Thoracic aorta (tissue), 2 donors: ENCODE measurements around the gene STOX1. TPM values are rescaled to one million over a fixed set of nuclear protein-coding genes. Genes with fewer than 3 reads are reported as not detected.
"Not testable (repeated sequence)": the region's sequence is repeated elsewhere in the genome, so short reads cannot be mapped to it uniquely, and the experiment has no call there.

ENCODE experiments used
- ATAC-seq: fragments of 150-250 bp; one replicate; pipeline ENCODE4 v1.8.0; 2017; ENCODE audit warnings: low read depth; ENCODE audit not compliant: insufficient number of reproducible peaks, low FRiP score
- DNase-seq: peaks from one replicate; pipeline ENCODE4 v3.0.0-alpha.2; 2020; ENCODE audit warnings: low spot score
- H3K27ac ChIP-seq, 2 donors: fragments of 200-600 bp; sonication (generic); 1 replicate in 1 of 2; 2 replicates in 1 of 2; pipeline ENCODE4 v1.5.1; 2016; ENCODE audit warnings: mild to moderate bottlenecking in 2 of 2, moderate library complexity in 2 of 2
- H3K27me3 ChIP-seq: fragments of 200-600 bp; sonication (generic); replicated peaks from 2 replicates; pipeline ENCODE4 v1.6.0; 2016; ENCODE audit warnings: mild to moderate bottlenecking; ENCODE audit not compliant: insufficient read depth
- H3K36me3 ChIP-seq: fragments of 200-600 bp; sonication (generic); one replicate; pipeline ENCODE4 v1.5.1; 2016
- H3K4me1 ChIP-seq, 2 donors: fragments of 200-600 bp; sonication (generic); 1 replicate in 1 of 2; 2 replicates in 1 of 2; pipeline versions ENCODE4 v1.5.1 to v1.6.0; 2016; ENCODE audit warnings: low read depth in 2 of 2, mild to moderate bottlenecking in 1 of 2; ENCODE audit not compliant: control insufficient read depth in 1 of 2
- H3K4me3 ChIP-seq: fragments of 200-600 bp; sonication (generic); 2 replicates; pipeline ENCODE4 v1.5.1; 2016; ENCODE audit warnings: mild to moderate bottlenecking
- H3K9me3 ChIP-seq: fragments of 200-600 bp; sonication (generic); 2 replicates; pipeline ENCODE4 v1.5.1; 2016
- CTCF ChIP-seq: fragments of 200-600 bp; sonication (generic); IDR thresholded peaks from one replicate; pipeline ENCODE4 v1.5.1; 2019; ENCODE audit warnings: antibody characterized with exemption
- total RNA-seq, 2 donors: library from RNA; depleted of rRNA; stranded (reverse); fragments of >200 nt; gene quantifications; one replicate each; pipeline versions ENCODE4 v1.1.0 to v1.2.3, GENCODE V29; 2016

Gene STOX1
- total RNA-seq, 2 donors from 2014 or later: 0.14 TPM; not detected in 1

- H3K4me3 ChIP-seq: no peak overlapping the region
- no peak for TF ChIP-seq CTCF
- no peaks in the 10 kb centered on the region for H3K36me3 ChIP-seq
- no peaks in the 10 kb centered on the region for H3K9me3 ChIP-seq
- no peak overlapping the region for H3K27ac ChIP-seq
- H3K4me1 ChIP-seq: no peaks in the 10 kb centered on the region
- no peak for ATAC-seq
- no peaks in the 10 kb centered on the region for H3K27me3 ChIP-seq
- DNase-seq: no peak
Measured at GRCh38 chr10:68848806-68849205, 21.5 kb downstream of the STOX1 start.

- no peaks in the 10 kb centered on the region for H3K4me1 ChIP-seq
- no peak overlapping the region for H3K27ac ChIP-seq
- no peak overlapping the region for H3K4me3 ChIP-seq
- H3K36me3 ChIP-seq: no peaks in the 10 kb centered on the region
- no peak for TF ChIP-seq CTCF
- H3K9me3 ChIP-seq: peaks cover 5% of the 10 kb centered on the region
- no peak for DNase-seq
- no peak for ATAC-seq
- no peaks in the 10 kb centered on the region for H3K27me3 ChIP-seq
Measured at GRCh38 chr10:68856352-68856751, 29.0 kb downstream of the STOX1 start.

DNA sequence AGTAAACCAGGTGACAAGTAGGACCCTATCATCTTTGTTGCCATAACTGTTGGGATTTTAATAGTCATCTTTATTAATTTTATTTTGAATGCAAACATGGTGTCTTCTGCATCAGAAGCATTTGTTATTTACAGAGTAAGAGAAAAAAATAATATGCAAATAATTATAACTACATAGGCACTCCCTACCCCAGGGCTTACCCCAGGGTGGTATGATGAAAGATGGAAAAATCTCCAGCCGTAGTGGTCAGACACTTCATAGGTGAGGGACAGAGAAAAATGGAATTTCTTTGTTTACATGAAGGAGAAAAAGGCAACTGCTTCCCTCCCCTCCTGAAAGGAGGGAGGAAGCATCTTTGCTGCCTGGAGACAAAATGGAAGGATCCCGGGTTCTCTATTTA, 29.7 kb downstream of the STOX1 start:
- no peak for TF ChIP-seq CTCF
- no peaks in the 10 kb centered on the region for H3K27me3 ChIP-seq
- H3K4me1 ChIP-seq: no peaks in the 10 kb centered on the region
- no peaks in the 10 kb centered on the region for H3K36me3 ChIP-seq
- no peak overlapping the region for H3K27ac ChIP-seq
- ATAC-seq (no peak), DNase-seq (no peak)
- no peak overlapping the region for H3K4me3 ChIP-seq
- H3K9me3 ChIP-seq: peaks cover 12% of the 10 kb centered on the region

- H3K9me3 ChIP-seq: peaks cover 13% of the 10 kb centered on the region
- no peak overlapping the region for H3K27ac ChIP-seq
- no peaks in the 10 kb centered on the region for H3K27me3 ChIP-seq
- no peak for TF ChIP-seq CTCF
- H3K36me3 ChIP-seq: no peaks in the 10 kb centered on the region
- no peak overlapping the region for H3K4me3 ChIP-seq
- ATAC-seq (no peak), DNase-seq (no peak)
- H3K4me1 ChIP-seq: no peaks in the 10 kb centered on the region
Measured at GRCh38 chr10:68861253-68861652, 33.9 kb downstream of the STOX1 start.

- H3K4me3 ChIP-seq: no peak overlapping the region
- peaks cover 13% of the 10 kb centered on the region for H3K9me3 ChIP-seq
- no peaks in the 10 kb centered on the region for H3K36me3 ChIP-seq
- no peak for TF ChIP-seq CTCF
- H3K27ac ChIP-seq: no peak overlapping the region
- ATAC-seq: no peak
- no peaks in the 10 kb centered on the region for H3K4me1 ChIP-seq
- no peaks in the 10 kb centered on the region for H3K27me3 ChIP-seq
- no peak for DNase-seq
Measured at GRCh38 chr10:68864611-68865010, 37.3 kb downstream of the STOX1 start.

DNA sequence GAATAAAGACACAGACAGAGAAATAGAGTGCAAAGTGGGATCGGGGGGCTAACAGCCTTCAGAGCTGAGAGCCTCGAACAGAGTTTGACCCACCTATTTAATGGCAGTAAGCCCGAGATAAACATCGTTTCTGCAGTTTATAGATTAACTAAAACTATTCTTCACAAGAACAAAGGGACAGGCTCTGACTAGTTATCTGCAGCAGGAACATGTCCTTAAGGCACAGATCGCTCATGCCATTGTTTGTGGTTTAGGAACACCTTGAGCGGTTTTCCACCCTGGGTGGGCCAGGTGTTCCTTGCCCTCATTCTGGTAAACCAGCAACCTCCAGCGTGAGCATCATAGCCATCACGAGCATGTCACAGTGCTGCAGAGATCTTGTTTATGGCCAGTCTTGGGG, 40.8 kb downstream of the STOX1 start:
- H3K36me3 ChIP-seq, H3K4me3 ChIP-seq, ATAC-seq, H3K9me3 ChIP-seq, H3K27me3 ChIP-seq, H3K27ac ChIP-seq, DNase-seq: not testable (repeated sequence)
- H3K4me1 ChIP-seq: peaks cover 5 to 19% of the 10 kb centered on the region in 2 donors
